ENCODE results near the gene EIF3D. TPM values are rescaled to one million over a fixed set of nuclear protein-coding genes. Genes with fewer than 3 reads are reported as not detected.
A peak's percentile ranks its signal among the peaks of the same experiment; 100 is the strongest.

EIF3D gene
- total and polyA plus RNA-seq, 2 experiments from 2014 or later, result 148 to 381 TPM

DNA sequence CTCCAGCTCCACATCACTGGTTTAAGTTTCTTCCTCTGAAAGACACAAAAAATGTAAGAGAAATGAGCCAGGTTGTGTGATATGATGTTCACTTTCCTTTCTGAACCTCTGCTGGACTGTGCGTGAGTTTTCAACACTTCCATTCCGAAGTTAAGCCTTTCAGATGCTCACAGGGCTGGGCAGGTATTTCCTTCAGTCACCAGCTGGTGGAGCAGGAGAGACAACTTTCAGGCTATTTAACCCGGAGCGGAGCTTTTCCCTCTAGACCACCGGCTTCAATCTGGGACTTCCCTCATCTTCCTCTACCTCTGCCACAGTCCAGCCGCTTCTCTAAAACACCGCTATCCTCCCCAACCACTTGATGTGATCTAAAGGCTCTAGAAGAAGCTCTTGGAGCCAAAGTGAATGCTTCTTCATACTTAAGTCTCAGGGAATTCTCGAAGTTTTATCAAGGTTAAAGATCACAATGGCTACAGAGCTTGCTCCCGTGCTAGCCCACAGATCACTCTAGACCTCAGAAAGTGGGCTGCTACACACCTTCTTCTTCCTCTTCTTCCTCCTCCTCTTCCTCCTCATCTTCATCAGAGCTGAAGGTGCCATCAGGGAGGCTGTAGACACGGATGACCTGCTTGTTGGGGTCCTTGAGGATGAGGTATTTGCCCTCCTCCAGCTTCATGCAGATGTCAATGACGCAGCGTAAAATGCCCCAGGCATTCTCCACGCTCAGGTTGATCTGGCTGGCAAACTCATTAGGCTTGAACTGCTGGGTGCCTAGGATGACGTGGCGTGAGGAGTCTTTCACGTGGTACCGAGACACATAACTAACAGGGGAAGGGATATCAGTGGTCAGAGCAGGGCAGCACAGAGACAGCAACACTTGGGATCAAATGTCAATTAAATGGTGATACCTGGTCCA is 17.7 kb downstream of the EIF3D start:
- H3K27ac ChIP-seq (ENCODE audit: low read depth), result peak overlapping the region; percentile 87
- Mint-ChIP-seq H3K36me3 (ENCODE audit: low read depth) (peaks cover 71% of the 10 kb centered on the region), H3K27ac (peak overlapping the region; percentile 81), H3K4me3 (no peak overlapping the region; the same call in 2 of the 3 replicates), H3K9me3 (peaks cover 14% of the 10 kb centered on the region; the same call in 2 of the 3 replicates), H3K4me1 (no peaks in the 10 kb centered on the region), H3K27me3 (ENCODE audit: insufficient read depth, low read depth, poor library complexity) (peaks cover 16% of the 10 kb centered on the region)
- no peaks in the 10 kb centered on the region; the same call in none of the 2 replicates for H4K20me1 ChIP-seq (replicated peaks; ENCODE audit: insufficient read depth)
- DNase-seq (ENCODE audit: low spot score) (peak; percentile 82), ATAC-seq (peak; percentile 36)
- H3F3A ChIP-seq (replicated peaks; ENCODE audit: low read depth), result peaks cover 32% of the 10 kb centered on the region
- H2AFZ ChIP-seq, result no peak overlapping the region
- H3K4me1 ChIP-seq (ENCODE audit: insufficient read depth), result no peaks in the 10 kb centered on the region
- peaks cover 7% of the 10 kb centered on the region for H3K27me3 ChIP-seq (ENCODE audit: insufficient read depth)
- peaks cover 58% of the 10 kb centered on the region for H3K36me3 ChIP-seq (ENCODE audit: insufficient read depth)
- no peak overlapping the region for H3K4me3 ChIP-seq
- no peaks in the 10 kb centered on the region for H3K9me2 ChIP-seq (ENCODE audit: insufficient read depth)
- H3K4me2 ChIP-seq, result no peak overlapping the region
- H3K79me2 ChIP-seq (replicated peaks; ENCODE audit: insufficient read depth), result no peaks in the 10 kb centered on the region
- TF ChIP-seq POLR2AphosphoS5 (IDR thresholded peaks at IDR 0.05; ENCODE audit: low read depth), result no peak
- TF ChIP-seq, protein P1, sequence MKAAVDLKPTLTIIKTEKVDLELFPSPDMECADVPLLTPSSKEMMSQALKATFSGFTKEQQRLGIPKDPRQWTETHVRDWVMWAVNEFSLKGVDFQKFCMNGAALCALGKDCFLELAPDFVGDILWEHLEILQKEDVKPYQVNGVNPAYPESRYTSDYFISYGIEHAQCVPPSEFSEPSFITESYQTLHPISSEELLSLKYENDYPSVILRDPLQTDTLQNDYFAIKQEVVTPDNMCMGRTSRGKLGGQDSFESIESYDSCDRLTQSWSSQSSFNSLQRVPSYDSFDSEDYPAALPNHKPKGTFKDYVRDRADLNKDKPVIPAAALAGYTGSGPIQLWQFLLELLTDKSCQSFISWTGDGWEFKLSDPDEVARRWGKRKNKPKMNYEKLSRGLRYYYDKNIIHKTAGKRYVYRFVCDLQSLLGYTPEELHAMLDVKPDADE (IDR thresholded peaks at IDR 0.05), result no peak
- no peak for TF ChIP-seq ZNF114 (CRISPR knock-in tag; IDR thresholded peaks at IDR 0.05)
- TF ChIP-seq EZH2phosphoT487 (IDR thresholded peaks at IDR 0.05; ENCODE audit: unreplicated experiment), result no peak
- TF ChIP-seq, protein P2, sequence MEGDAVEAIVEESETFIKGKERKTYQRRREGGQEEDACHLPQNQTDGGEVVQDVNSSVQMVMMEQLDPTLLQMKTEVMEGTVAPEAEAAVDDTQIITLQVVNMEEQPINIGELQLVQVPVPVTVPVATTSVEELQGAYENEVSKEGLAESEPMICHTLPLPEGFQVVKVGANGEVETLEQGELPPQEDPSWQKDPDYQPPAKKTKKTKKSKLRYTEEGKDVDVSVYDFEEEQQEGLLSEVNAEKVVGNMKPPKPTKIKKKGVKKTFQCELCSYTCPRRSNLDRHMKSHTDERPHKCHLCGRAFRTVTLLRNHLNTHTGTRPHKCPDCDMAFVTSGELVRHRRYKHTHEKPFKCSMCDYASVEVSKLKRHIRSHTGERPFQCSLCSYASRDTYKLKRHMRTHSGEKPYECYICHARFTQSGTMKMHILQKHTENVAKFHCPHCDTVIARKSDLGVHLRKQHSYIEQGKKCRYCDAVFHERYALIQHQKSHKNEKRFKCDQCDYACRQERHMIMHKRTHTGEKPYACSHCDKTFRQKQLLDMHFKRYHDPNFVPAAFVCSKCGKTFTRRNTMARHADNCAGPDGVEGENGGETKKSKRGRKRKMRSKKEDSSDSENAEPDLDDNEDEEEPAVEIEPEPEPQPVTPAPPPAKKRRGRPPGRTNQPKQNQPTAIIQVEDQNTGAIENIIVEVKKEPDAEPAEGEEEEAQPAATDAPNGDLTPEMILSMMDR (conservative IDR thresholded peaks at IDR 0.05; ENCODE audit: low read depth in 2 of 2), result peak; percentile 54 to 61
- TF ChIP-seq, protein P3, sequence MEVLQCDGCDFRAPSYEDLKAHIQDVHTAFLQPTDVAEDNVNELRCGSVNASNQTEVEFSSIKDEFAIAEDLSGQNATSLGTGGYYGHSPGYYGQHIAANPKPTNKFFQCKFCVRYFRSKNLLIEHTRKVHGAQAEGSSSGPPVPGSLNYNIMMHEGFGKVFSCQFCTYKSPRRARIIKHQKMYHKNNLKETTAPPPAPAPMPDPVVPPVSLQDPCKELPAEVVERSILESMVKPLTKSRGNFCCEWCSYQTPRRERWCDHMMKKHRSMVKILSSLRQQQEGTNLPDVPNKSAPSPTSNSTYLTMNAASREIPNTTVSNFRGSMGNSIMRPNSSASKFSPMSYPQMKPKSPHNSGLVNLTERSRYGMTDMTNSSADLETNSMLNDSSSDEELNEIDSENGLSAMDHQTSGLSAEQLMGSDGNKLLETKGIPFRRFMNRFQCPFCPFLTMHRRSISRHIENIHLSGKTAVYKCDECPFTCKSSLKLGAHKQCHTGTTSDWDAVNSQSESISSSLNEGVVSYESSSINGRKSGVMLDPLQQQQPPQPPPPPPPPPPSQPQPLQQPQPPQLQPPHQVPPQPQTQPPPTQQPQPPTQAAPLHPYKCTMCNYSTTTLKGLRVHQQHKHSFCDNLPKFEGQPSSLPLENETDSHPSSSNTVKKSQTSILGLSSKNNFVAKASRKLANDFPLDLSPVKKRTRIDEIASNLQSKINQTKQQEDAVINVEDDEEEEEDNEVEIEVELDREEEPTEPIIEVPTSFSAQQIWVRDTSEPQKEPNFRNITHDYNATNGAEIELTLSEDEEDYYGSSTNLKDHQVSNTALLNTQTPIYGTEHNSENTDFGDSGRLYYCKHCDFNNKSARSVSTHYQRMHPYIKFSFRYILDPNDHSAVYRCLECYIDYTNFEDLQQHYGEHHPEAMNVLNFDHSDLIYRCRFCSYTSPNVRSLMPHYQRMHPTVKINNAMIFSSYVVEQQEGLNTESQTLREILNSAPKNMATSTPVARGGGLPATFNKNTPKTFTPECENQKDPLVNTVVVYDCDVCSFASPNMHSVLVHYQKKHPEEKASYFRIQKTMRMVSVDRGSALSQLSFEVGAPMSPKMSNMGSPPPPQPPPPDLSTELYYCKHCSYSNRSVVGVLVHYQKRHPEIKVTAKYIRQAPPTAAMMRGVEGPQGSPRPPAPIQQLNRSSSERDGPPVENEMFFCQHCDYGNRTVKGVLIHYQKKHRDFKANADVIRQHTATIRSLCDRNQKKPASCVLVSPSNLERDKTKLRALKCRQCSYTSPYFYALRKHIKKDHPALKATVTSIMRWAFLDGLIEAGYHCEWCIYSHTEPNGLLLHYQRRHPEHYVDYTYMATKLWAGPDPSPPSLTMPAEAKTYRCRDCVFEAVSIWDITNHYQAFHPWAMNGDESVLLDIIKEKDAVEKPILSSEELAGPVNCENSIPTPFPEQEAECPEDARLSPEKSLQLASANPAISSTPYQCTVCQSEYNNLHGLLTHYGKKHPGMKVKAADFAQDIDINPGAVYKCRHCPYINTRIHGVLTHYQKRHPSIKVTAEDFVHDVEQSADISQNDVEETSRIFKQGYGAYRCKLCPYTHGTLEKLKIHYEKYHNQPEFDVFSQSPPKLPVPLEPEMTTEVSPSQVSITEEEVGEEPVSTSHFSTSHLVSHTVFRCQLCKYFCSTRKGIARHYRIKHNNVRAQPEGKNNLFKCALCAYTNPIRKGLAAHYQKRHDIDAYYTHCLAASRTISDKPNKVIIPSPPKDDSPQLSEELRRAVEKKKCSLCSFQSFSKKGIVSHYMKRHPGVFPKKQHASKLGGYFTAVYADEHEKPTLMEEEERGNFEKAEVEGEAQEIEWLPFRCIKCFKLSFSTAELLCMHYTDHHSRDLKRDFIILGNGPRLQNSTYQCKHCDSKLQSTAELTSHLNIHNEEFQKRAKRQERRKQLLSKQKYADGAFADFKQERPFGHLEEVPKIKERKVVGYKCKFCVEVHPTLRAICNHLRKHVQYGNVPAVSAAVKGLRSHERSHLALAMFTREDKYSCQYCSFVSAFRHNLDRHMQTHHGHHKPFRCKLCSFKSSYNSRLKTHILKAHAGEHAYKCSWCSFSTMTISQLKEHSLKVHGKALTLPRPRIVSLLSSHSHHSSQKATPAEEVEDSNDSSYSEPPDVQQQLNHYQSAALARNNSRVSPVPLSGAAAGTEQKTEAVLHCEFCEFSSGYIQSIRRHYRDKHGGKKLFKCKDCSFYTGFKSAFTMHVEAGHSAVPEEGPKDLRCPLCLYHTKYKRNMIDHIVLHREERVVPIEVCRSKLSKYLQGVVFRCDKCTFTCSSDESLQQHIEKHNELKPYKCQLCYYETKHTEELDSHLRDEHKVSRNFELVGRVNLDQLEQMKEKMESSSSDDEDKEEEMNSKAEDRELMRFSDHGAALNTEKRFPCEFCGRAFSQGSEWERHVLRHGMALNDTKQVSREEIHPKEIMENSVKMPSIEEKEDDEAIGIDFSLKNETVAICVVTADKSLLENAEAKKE (CRISPR knock-in tag; IDR thresholded peaks at IDR 0.05), result no peak
- TF ChIP-seq ZNF331 (CRISPR knock-in tag; IDR thresholded peaks at IDR 0.05; ENCODE audit: low read depth), result no peak
- TF ChIP-seq STAT1 (IDR thresholded peaks at IDR 0.05; ENCODE audit: unreplicated experiment), result no peak

Data from GM23338 (cell line).